Esophagus muscularis mucosa (tissue), 3 donors: ENCODE data around the gene SYNJ1.

Experiments
- CTCF ChIP-seq, 3 experiments: fragments of 200-600 bp in 2 of 3; fragments of 450-650 bp in 1 of 3; sonication (generic) in 2 of 3; IDR thresholded peaks; one replicate each; pipeline ENCODE4 v1.5.1; 2017 to 2019; ENCODE audit warnings: antibody characterized with exemption in 3 of 3, mild to moderate bottlenecking in 2 of 3, moderate library complexity in 1 of 3
- POLR2A ChIP-seq: fragments of 450-650 bp; IDR thresholded peaks from one replicate; pipeline ENCODE4 v1.6.1; 2017; ENCODE audit warnings: antibody characterized with exemption, moderate library complexity, mild to moderate bottlenecking, low read depth
- POLR2AphosphoS5 ChIP-seq, 2 donors: sonication (generic); formaldehyde crosslinking; IDR thresholded peaks; one replicate each; pipeline ENCODE4 v1.6.1; 2017; ENCODE audit warnings: antibody characterized with exemption in 2 of 2

GRCh38 chr21:32658524-32658923 lies 69.3 kb downstream of the SYNJ1 start:
- TF ChIP-seq CTCF (IDR thresholded peaks at IDR 0.05) (no peak), POLR2A (no peak), POLR2AphosphoS5 (IDR thresholded peaks at IDR 0.05) (no peak)
